Amygdala (tissue), 56 donors: ENCODE results near the gene AASDH.
"Not testable (repeated sequence)": the region's sequence is repeated elsewhere in the genome, so short reads cannot be mapped to it uniquely, and the experiment has no call there.

Experiments used
- DNase-seq, 56 donors: peaks; one replicate each; lab custom pipeline; 2025; lab: John Stamatoyannopoulos, UW

Gene AASDH

GRCh38 chr4:56391270-56391669 lies 4.0 kb upstream of the AASDH start:
- no peak for DNase-seq

GRCh38 chr4:56389558-56389957 lies 2.3 kb upstream of the AASDH start:
- DNase-seq = no peak

GRCh38 chr4:56388306-56388705 lies 1.0 kb upstream of the AASDH start:
- DNase-seq = no peak

DNA sequence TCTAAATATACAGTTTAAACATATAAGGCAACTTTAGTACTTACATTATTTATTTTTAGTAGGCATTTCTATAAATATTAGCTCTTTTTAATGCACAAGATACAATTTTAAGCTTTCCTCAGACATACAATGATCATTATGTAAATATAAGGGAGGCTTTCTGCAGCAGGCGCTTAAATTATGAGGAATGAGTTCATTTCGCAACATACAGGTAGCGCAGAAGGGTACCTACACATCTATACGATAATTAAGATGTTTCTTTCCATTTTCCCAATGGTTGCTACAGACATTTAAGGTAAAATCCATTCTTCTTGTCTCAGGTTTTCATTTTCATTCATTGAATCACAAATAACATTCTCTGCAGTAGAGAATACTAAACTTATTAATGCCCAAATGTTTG lies 1.2 kb downstream of the AASDH start:
- no peak for DNase-seq

GRCh38 chr4:56375458-56375857 lies 11.8 kb downstream of the AASDH start:
- no peak for DNase-seq

- DNase-seq = no peak
These were observed 12.3 kb downstream of the AASDH start for GRCh38 chr4:56374956-56375355.

- no peak for DNase-seq
These were observed 14.5 kb downstream of the AASDH start for GRCh38 chr4:56372774-56373173.

GRCh38 chr4:56371426-56372220 lies 15.7 kb downstream of the AASDH start:
- DNase-seq = no peak

- DNase-seq = no peak
These were observed 16.9 kb downstream of the AASDH start for GRCh38 chr4:56370377-56370776.

DNA sequence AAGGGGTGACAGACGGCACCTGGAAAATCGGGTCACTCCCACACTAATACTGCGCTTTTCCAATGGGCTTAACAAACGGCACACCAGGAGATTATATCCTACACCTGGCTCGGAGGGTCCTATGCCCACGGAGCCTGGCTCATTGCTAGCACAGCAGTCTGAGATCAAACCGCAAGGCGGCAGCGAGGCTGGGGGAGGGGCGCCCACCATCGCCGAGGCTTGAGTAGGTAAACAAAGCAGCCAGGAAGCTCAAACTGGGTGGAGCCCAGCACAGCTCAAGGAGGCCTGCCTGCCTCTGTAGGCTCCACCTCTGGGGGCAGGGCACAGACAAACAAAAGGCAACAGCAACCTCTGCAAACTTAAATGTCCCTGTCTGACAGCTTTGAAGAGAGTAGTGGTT lies 24.3 kb downstream of the AASDH start:
- not testable (repeated sequence) for DNase-seq

- DNase-seq = no peak
These were observed 27.2 kb downstream of the AASDH start for GRCh38 chr4:56360071-56360470.

- no peak for DNase-seq
These were observed 30.6 kb downstream of the AASDH start for GRCh38 chr4:56356650-56357049.

GRCh38 chr4:56348576-56348975 lies 38.7 kb downstream of the AASDH start:
- peak in 16 of 56 donors; percentile 2 to 67 (median 16) for DNase-seq

GRCh38 chr4:56345458-56345857 lies 41.8 kb downstream of the AASDH start:
- no peak for DNase-seq

DNA sequence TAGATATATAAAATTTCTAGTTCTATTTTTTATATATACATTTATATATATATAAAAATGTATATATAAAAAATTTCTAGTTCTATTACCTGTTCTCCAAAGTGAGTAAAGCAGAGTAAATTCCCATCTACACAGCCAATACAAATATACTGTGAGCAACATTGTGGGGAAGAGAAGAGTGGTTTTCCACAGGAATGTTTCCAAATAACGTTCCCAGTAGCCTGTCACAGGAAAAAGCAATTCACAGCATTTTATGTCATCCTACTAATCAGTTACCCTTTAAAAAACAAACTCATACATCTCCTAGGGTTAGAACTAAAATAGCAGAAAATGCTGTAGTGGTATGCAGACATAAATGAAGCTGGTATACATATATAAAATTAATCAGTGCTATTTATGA lies 44.5 kb downstream of the AASDH start:
- no peak for DNase-seq

GRCh38 chr4:56330691-56331090 lies 56.6 kb downstream of the AASDH start:
- no peak for DNase-seq

GRCh38 chr4:56326363-56326762 lies 60.9 kb downstream of the AASDH start:
- DNase-seq = no peak

DNA sequence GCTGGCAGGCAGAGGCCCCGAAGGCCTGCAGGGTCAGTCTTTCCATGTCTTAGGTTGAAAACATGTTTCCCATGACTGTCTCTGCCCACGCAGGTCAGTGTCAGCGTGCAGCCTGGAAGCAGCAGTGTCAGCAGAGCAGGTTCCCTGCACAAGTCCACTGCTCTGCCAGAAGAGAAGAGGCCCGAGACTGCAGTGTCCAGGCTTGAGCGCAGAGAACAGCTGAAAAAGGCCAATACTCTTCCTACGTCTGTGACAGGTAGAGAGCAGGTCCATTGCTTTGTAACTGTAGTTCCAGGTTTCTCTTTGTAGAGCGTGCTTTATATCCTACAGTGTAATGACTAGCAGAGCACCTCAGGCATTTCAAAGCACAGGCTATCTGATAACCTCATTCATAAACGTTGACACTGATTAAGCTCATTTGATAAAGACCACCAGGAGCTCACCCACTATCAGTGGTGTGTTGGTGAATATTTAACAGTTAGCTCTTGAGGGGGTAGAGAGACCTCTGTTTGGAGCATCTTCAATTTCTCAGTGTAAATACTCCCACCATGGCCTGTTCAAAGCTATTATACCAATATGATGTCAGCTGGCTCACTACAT lies 63.2 kb downstream of the AASDH start:
- DNase-seq = no peak

GRCh38 chr4:56323327-56323726 lies 64.0 kb downstream of the AASDH start:
- peak in 6 of 56 donors; percentile 9 to 36 (median 17) for DNase-seq

DNA sequence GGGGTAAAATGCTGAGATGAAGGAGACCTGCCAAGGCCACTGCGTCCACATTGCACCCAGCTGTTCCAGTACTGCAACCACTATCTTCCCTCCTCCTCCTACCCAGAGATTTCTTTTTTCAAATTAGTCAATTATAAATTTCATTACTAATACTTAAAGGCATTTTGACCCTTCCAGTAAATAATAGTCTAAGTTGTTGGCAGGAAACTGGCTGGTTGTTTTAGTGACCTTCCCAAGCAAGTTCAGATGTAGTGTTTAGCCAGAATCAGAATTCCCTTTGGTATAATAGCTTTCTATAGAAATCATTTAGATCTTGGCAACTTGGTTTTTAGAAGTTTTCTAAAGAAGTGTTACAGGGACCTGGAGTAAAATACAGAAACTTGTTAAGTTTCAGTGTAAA lies 66.0 kb downstream of the AASDH start:
- no peak for DNase-seq

GRCh38 chr4:56320293-56320692 lies 67.0 kb downstream of the AASDH start:
- no peak for DNase-seq

DNA sequence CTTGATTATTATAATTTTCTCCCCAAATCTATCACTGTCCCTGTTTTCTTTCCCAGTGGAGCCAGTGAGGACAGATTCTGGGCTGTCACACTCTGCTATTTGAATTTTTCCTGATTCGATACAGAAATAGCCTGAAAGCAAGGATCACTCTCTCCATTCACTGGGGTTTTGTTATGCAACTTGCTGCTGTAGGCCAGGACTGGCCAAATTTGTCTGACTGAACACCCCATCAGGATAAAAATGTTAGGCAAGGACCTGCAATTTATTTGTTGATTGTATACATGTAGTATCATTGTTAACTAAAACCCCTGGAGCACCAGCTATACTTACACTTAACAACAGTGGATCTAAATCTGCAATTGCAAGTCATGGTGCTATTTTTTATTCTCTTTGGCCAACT lies 68.7 kb downstream of the AASDH start:
- DNase-seq = no peak
